UCSD-AML1 (cell line): ENCODE measurements around the gene FEZ2.

Source experiments
- DNase-seq: peaks from one replicate; lab custom pipeline; 2025; ENCODE audit not compliant: unreplicated experiment; lab: John Stamatoyannopoulos, UW

The FEZ2 gene

DNA sequence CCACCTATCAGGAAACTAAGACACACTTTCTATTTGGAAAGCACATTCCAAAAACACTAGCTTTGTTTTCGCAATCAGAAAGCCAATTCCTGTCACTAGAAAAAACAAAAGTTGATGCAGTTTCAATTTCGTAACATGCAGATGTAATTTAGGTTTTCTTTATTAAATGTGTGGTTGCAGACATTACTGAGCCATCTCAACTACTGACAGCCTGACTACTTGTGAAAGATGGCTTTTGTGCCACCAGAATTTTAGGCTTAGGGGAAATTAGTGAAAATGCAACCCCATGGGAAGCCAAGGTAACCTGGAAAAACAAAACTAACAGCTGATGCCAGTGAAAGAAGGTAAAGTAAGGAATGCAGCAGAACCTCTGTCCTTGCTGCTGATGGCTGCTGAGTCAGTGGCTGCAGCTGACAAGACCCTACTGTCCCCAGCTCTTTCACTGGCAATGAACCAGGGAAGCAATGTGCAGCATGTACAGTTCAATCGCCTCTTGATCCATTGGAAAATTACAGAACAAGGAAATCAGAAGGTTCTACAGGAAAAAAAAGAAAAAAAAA lies 34.9 kb downstream of the FEZ2 start:
- DNase-seq, result no peak

DNA sequence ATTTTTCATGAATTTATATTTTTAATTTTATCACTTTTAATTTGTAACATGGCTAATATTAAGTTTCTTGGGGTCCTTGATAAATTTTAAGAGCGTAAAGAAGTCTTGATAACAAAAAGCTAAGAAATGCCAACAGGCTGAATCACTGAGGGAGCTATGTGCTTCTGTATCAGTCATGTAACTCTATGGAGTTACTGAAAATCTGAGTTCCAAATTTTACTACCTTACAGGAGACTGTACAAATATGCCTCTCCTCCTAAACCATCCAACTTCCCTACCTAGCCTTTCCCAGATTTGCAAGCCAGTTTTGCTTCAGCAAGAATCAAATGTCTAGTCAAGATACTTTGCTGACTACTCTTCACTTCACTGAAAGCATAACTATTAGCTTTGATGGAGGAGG lies 35.7 kb downstream of the FEZ2 start:
- DNase-seq, result no peak

GRCh38 chr2:36561237-36561944 lies 36.6 kb downstream of the FEZ2 start:
- no peak for DNase-seq

DNA sequence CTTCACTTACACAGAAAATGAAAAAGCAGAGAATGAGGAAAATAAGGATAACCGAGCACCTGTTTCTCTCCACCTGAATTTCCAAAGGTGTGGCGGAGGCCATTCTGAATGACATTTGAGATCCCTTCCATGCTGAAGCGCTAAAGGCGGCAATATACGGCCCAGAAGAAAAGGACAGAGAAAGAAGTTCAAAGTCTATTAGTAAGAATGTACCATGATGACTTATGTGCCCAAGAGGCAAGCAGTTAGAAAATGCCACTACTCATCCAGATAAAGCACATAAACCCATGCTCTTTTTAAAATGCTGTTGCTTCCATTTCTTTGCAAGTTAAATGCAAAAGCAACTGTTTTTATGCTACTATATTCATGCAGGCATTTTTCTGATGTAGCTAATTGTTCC lies 37.2 kb downstream of the FEZ2 start:
- no peak for DNase-seq

DNA sequence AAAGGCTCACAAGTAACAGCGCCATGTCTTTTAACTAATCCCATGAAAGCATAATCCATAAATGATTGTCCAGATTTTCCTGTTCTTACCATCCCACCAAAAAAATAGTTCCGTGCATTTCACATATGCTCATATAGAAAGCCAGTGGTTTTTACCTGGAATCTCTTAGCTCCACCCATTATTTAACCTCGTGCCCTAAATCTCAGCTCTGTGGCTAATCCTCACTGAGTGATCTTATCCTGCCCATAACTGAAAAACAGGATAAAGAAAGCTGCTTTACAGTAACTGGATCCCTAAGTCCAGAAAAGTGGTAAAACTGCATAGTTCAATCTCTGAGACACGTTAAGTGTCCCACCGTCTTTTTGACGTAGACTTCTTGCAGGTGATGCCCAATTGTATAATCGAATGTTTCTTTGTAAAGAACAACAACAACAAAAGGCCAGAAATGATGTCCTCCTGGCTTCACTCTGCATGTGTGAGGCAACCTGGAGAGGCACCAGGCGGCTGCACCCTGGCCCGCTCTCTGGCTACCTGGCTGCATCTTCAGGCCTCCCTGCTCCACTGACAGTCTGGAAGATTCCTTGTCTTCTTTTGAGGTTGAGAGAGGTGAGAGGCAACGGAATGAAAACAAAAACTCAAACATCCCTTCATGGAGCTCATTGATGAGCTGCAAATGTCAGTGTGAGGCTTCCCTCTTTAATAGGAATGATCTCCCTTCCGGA lies 38.6 kb downstream of the FEZ2 start:
- DNase-seq, result no peak

DNA sequence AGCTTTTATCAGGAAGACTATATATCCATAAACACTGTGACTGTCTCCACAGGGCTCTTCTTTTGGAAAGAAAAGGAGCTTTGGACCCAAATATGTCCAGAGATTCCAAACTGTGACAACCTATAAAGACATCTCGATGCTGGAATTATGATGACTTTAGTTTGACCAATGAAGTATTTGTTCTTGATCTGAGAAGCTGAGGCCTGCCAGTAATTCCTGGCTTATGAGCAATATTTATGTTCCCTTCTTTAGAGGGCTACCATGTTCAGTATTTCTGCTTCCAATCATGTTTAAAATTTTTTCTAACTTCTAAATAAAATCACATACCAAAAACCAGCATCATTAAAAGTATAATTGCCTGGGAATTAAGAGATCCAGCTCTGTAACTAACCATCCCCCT lies 41.1 kb downstream of the FEZ2 start:
- DNase-seq, result no peak

- DNase-seq, result no peak
Observed at GRCh38 chr2:36555789-36556188, 42.2 kb downstream of the FEZ2 start.

DNA sequence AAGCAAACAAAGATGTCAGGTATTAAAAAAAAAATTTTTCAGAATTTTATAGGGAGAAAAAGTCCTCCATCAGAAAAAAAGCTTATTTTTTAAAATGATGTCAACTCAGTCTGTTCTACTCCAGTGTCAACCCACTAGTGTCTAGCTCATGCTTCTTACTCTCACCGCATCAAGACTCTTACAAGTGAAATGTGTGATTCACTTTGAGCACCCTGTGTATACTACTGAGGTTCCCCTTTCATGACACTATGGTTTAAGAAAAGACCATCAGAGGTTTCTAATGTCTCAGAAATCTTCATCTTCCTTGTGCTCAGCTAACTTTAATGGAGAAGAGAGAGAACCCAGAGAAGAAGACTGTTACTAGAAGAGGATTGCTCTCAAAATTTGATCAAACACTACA lies 43.4 kb downstream of the FEZ2 start:
- DNase-seq, result no peak

- DNase-seq, result no peak
Observed at GRCh38 chr2:36553683-36554082, 44.3 kb downstream of the FEZ2 start.

- DNase-seq, result no peak
Observed at GRCh38 chr2:36550006-36550405, 48.0 kb downstream of the FEZ2 start.

- no peak for DNase-seq
Observed at GRCh38 chr2:36549165-36549574, 48.8 kb downstream of the FEZ2 start.

DNA sequence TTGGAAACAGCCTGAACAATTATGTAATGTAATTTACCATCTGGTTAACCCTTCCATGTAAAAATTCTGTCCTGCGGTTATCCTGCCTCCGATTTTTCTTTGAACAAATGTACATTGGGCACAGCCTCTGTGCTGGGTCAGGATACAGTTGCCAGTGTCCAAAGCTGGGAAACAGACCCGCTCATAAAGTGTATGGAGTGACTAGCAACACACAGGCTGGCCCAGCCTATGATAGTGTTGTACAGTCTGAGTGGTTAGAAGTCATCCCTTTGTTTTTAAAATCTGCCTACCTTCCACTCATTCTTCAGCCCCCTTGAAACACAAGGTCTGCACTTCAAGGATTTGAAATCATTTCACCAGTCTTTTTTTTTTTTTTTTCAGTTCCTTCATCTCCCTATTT lies 50.1 kb downstream of the FEZ2 start:
- no peak for DNase-seq

- no peak for DNase-seq
Observed at GRCh38 chr2:36545871-36546416, 52.0 kb downstream of the FEZ2 start.

DNA sequence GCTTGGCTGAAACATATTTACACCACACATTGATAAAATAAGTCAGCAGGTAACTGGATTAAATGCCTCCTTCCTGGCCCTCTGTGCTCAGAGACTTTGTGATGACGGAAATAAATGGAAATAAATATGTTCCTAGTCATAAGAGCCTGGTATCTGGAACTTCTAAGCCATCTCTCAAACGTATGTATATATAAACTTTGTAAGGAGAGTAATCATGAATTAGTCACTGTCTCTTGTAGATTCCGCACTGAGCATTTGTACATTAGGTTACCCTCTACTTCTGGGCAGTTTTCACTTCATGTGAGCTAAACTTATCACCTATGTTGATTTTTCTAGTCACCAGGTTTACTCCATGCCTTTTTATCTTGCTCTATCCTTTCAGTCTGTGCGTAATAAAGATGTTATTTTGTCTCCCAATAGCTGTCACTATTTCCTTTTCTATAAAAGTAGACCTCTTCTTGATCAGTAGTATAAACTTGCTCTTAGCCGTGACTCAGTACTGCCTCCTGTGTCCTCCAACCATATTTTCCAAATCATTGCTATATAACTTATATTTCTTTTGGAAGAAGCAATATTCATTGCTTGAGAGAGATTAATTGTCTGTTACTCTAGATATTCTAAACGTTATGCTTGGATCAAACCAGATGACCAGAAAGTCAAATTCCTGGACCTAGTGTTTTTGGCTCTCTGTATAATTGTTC lies 53.2 kb downstream of the FEZ2 start:
- DNase-seq, result no peak

DNA sequence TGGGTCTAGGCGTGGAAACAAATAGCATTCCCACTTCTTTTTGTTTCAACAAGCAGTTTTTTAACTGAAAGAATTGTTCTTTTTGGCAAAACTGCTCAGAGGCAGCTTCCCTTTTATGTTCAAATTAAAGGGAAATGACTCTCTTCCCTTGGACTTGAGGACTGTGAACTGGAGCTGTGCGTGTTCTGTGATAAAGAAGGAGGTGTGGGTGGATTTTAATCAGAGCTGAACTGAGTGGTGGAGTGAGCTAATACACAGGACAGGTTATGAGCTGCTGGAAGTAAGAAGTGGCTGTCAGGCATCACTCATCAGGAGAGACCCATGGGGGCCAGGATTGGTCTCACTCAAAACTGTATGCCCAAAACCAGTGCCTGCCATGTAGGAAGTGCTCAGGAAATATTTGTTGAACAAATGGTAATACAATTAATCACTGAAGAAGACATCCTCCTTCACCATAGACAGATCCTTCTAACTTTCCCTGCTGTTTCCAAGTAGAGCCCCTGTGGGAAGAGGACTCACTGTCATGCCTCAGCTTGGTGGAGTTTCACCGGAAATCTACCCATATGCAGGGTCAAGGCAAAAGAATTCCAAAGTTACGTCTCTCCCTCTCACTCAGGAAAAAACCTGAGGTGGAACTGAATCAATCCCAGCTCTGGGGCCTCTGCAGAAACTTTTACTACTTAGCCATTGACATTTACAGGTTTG lies 55.9 kb downstream of the FEZ2 start:
- DNase-seq, result no peak

DNA sequence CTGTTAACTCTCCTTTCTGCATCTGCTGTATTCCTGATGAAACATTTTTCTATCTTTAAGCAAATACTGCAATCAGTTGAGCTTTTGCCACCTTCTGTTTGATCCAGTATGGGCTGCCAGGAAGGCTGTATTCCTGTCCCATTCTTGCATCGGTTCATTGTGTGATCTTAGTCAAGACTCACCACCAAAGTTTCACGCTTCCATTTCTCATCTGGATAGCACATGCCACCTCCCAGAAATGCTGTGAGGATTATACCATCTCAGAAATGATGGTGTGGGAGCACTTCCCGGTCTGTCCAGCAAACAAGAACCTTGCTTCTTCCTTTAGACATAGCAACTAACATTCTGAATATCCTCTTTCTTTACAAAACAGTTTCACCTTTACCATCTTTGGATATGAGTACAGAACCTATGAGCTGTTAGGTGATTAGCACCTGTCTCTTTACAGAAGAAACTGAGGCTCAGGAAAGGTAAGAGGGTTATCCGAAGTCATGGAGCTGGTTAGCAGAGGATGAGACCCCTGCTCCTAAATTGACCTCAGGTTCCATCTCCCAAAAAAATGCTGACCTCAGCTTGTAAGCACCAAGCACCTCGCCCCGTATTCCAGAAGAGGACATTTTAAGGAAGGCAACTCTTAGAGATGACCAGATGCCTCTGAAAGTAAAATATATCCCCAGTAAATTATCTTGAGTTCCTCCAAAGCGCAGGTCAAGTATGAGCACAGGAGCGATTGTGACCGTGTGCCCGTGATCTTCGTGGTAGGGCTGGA lies 56.8 kb downstream of the FEZ2 start:
- DNase-seq, result no peak

GRCh38 chr2:36539631-36540030 lies 58.3 kb downstream of the FEZ2 start:
- no peak for DNase-seq

GRCh38 chr2:36538335-36538734 lies 59.6 kb downstream of the FEZ2 start:
- no peak for DNase-seq

- no peak for DNase-seq
Observed at GRCh38 chr2:36536776-36537175, 61.2 kb downstream of the FEZ2 start.

DNA sequence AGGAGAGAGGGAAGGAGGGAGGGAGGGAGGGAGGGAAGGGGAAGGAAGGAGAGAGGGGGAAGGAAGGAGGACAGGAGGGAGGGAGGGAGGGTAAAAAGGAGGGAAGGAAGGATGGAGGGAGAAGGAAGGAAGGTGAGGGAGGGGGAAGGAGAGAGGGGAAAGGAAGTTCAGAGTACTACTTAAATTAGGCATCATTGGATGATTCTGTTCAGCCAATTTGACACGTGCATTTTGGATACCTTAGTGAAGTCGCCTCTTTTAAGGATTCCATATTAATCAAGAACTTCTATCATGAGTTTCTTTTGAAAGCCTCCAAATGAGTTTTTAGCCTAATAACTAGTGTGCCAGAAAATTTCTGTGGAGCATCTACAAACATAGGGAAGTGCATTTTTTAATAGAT lies 62.9 kb downstream of the FEZ2 start:
- DNase-seq, result no peak
